NCI-H460 (cell line): ENCODE results near the gene SMIM10L2A. TPM values are rescaled to one million over a fixed set of nuclear protein-coding genes. Genes with fewer than 3 reads are reported as not detected.
"Not testable (repeated sequence)": the region's sequence is repeated elsewhere in the genome, so short reads cannot be mapped to it uniquely, and the experiment has no call there.

ENCODE experiments used
- DNase-seq: peaks from one replicate; pipeline ENCODE4 v3.0.0-alpha.2; 2016; ENCODE audit warnings: low read depth; ENCODE audit errors: extremely low read depth
- small RNA-seq, 2 experiments: library from RNA; depleted of rRNA; stranded (forward); fragments of <200 nt; gene quantifications; one replicate each; pipeline ENCODE3, GENCODE V24; 2014
- total RNA-seq: library from RNA; depleted of rRNA; stranded (reverse); fragments of >200 nt; shearing (Covaris generic); gene quantifications from 2 replicates; pipeline ENCODE4 v1.2.3, GENCODE V29; 2014; rRNA removed

SMIM10L2A gene
- total RNA-seq, 1 experiment from 2014 or later, result 3.3 TPM

GRCh38 chrX:135449637-135450550 is 28.1 kb downstream of the SMIM10L2A start:
- DNase-seq, result no peak

GRCh38 chrX:135453381-135453780 is 31.6 kb downstream of the SMIM10L2A start:
- no peak for DNase-seq

GRCh38 chrX:135454816-135455215 is 33.1 kb downstream of the SMIM10L2A start:
- no peak for DNase-seq

DNA sequence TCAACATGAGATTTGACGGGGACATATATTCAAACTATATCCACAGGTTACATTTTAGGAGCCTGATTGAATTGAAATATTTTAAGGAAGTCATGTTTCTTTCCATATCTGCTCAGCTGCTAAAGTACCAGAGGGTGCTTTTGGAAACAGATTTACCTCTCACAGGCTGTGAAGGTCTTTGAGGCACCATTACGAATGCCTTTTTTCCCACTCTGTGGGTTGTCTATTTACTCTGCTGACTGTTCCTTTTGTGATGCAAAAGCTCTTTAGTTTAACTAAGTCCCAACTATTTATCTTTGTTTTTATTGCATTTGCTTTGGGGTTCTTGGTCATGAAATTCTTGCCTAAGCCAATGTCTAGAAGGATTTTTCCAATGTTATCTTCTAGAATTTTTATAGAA is 40.0 kb downstream of the SMIM10L2A start:
- DNase-seq, result not testable (repeated sequence)

DNA sequence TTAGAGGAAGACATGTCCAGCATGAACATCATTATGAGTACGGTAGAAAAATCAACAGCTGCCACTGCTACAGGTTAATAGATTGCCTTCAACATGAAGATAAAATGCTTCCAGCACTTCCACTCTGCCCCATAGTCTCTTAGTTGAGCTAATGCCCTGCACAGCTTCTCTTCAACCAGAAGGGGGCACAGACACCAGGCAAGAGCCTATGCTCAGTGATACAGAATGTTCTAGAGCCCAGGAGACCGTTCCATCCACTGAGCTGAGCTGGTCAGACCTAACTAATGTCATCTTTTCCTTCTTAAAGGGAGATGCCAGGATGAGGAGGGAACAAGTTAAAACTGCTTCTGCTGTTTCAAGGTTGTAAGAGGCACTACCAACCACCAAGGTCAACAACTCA is 42.2 kb downstream of the SMIM10L2A start:
- DNase-seq, result peak; percentile 7

GRCh38 chrX:135476378-135476777 is 54.6 kb downstream of the SMIM10L2A start:
- no peak for DNase-seq

DNA sequence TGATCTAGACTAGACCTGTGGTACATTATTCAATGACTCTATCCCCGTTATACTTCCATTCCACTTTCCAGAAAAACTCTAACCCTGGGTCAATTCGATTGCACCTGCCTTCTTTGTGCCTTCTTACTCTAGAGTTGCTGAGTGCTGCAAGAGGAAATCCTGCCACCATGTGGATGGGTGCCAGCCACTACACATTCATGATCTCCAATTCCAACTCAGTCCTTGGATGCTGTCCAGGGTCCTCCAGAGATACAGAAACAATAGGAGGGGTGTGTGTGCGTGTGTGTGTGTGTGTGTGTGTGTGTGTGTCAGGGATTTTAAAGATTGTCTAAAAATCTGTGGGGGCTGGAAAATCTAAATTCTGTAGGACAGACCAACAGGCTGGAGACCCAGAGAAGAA is 55.8 kb downstream of the SMIM10L2A start:
- peak; percentile 65 for DNase-seq

Small RNA genes lying within 50 kb of the gene (small RNA-seq; reads per million reads assigned to genes)
- 0 to 0.06 reads per million in 2 experiments for gene RNA5SP515

Other genes starting within 250 kb of the SMIM10L2A start
- not detected in 2 replicates for gene ETDA, start 169.9 kb upstream of the SMIM10L2A start, total RNA-seq
- gene ETDC, start 112.5 kb upstream of the SMIM10L2A start, total RNA-seq, result not detected in 2 replicates
- 10.7 and 13.7 TPM in 2 replicates for gene ZNF75D, start 77.8 kb upstream of the SMIM10L2A start, total RNA-seq
- gene ZNF449, start 77.1 kb upstream of the SMIM10L2A start, total RNA-seq, result 10.9 and 14.9 TPM in 2 replicates
- gene INTS6L, start 98.7 kb downstream of the SMIM10L2A start, total RNA-seq, result 6.5 and 7.4 TPM in 2 replicates